ENCODE data around the gene RGS14. TPM values are rescaled to one million over a fixed set of nuclear protein-coding genes. Genes with fewer than 3 reads are reported as not detected.
A peak's percentile ranks its signal among the peaks of the same experiment; 100 is the strongest.

The RGS14 gene
- polyA plus RNA-seq, 1 donor (not counting 4 experiments of a cell fraction or from before 2014, with no cell fraction given) = 8.6 TPM

GRCh38 chr5:177362610-177363507 is 5.1 kb downstream of the RGS14 start:
- no peaks in the 10 kb centered on the region for H3K9me1 ChIP-seq (ENCODE audit: control insufficient read depth, extremely low read depth, insufficient read depth, low read length)
- dilution Hi-C loops (cut with MboI; ENCODE audit: extremely low pct_ligation_motif_present, low sequenced_read_pairs) = no loop called here
- H3K4me2 ChIP-seq (ENCODE audit: control insufficient read depth, extremely low read depth, insufficient read depth, low read depth, low read length) = peak overlapping the region; percentile 87
- no peaks in the 10 kb centered on the region for H3K79me2 ChIP-seq (ENCODE audit: control insufficient read depth, insufficient read depth, low read length)
- no peak for TF ChIP-seq EZH2 (IDR thresholded peaks at IDR 0.05; ENCODE audit: low read length)
- TF ChIP-seq CTCF (optimal IDR thresholded peaks at IDR 0.05 in 1 of 3, IDR thresholded peaks at IDR 0.05 in 1 of 3, conservative IDR thresholded peaks at IDR 0.05 in 1 of 3; ENCODE audit: extremely low read depth in 1 of 3, insufficient read depth in 2 of 3, low read length in 3 of 3) = peak in 1 of 3 experiments; percentile 15
- peak overlapping the region; percentile 71 for H3K27ac ChIP-seq (ENCODE audit: control insufficient read depth, insufficient read depth, low read length)
- peak overlapping the region; percentile 68 for H3K9ac ChIP-seq (ENCODE audit: control insufficient read depth, extremely low read depth, insufficient read depth, low read length)
- no peaks in the 10 kb centered on the region for H4K20me1 ChIP-seq (ENCODE audit: control insufficient read depth, extremely low read depth, insufficient read depth, low read length)
- H3K27me3 ChIP-seq (ENCODE audit: control insufficient read depth, extremely low read depth, insufficient read depth, low read length) = no peaks in the 10 kb centered on the region
- DNase-seq (ENCODE audit: low read depth, low spot score) (no peak), FAIRE-seq (peak; percentile 36)
- peaks cover 38% of the 10 kb centered on the region for H3K4me1 ChIP-seq (ENCODE audit: control insufficient read depth, extremely low read depth, insufficient read depth, low read length)
- H3K4me3 ChIP-seq (ENCODE audit: control insufficient read depth in 2 of 3, extremely low read depth in 1 of 3, insufficient read depth in 2 of 3, low read depth in 1 of 3, low read length in 3 of 3) = peak overlapping the region; percentile 46 to 65 (median 57)
- H2AFZ ChIP-seq (ENCODE audit: control insufficient read depth, low read length) = peak overlapping the region; percentile 92
- H3K36me3 ChIP-seq (ENCODE audit: control insufficient read depth in 2 of 2, extremely low read depth in 1 of 2, insufficient read depth in 2 of 2, low read length in 2 of 2) = peaks cover 0 to 4% of the 10 kb centered on the region in 2 experiments
- H3K9me3 ChIP-seq (ENCODE audit: control insufficient read depth, low read depth, low read length) = no peaks in the 10 kb centered on the region

- Histone ChIP-seq H3K9me1 (ENCODE audit: control insufficient read depth, extremely low read depth, insufficient read depth, low read length) (no peaks in the 10 kb centered on the region), H3K79me2 (ENCODE audit: control insufficient read depth, insufficient read depth, low read length) (no peaks in the 10 kb centered on the region), H3K27me3 (ENCODE audit: control insufficient read depth, extremely low read depth, insufficient read depth, low read length) (no peaks in the 10 kb centered on the region), H3K27ac (ENCODE audit: control insufficient read depth, insufficient read depth, low read length) (no peak overlapping the region), H3K9ac (ENCODE audit: control insufficient read depth, extremely low read depth, insufficient read depth, low read length) (peak overlapping the region; percentile 68), H3K4me1 (ENCODE audit: control insufficient read depth, extremely low read depth, insufficient read depth, low read length) (peaks cover 37% of the 10 kb centered on the region), H3K36me3 (ENCODE audit: control insufficient read depth in 2 of 2, extremely low read depth in 1 of 2, insufficient read depth in 2 of 2, low read length in 2 of 2) (peaks cover 0 to 10% of the 10 kb centered on the region in 2 experiments), H3K4me2 (ENCODE audit: control insufficient read depth, extremely low read depth, insufficient read depth, low read depth, low read length) (peak overlapping the region; percentile 87), H3K4me3 (ENCODE audit: control insufficient read depth in 2 of 3, extremely low read depth in 1 of 3, insufficient read depth in 2 of 3, low read depth in 1 of 3, low read length in 3 of 3) (peak overlapping the region; percentile 46 to 57 (median 52)), H3K9me3 (ENCODE audit: control insufficient read depth, low read depth, low read length) (no peaks in the 10 kb centered on the region), H4K20me1 (ENCODE audit: control insufficient read depth, extremely low read depth, insufficient read depth, low read length) (no peaks in the 10 kb centered on the region), H2AFZ (ENCODE audit: control insufficient read depth, low read length) (no peak overlapping the region)
- dilution Hi-C loops (cut with MboI; ENCODE audit: extremely low pct_ligation_motif_present, low sequenced_read_pairs) = no loop called here
- DNase-seq (ENCODE audit: low read depth, low spot score) = no peak
- TF ChIP-seq EZH2 (IDR thresholded peaks at IDR 0.05; ENCODE audit: low read length) = no peak
- TF ChIP-seq CTCF (optimal IDR thresholded peaks at IDR 0.05 in 1 of 3, IDR thresholded peaks at IDR 0.05 in 1 of 3, conservative IDR thresholded peaks at IDR 0.05 in 1 of 3; ENCODE audit: extremely low read depth in 1 of 3, insufficient read depth in 2 of 3, low read length in 3 of 3) = no peak
- FAIRE-seq = peak; percentile 13
These were observed 5.8 kb downstream of the RGS14 start for GRCh38 chr5:177363565-177363964.
